K562 (cell line): ENCODE results near the gene ZFAND6. TPM values are rescaled to one million over a fixed set of nuclear protein-coding genes. Genes with fewer than 3 reads are reported as not detected.
A peak's percentile ranks its signal among the peaks of the same experiment; 100 is the strongest.

ENCODE experiments used
- ATAC-seq: fragments of 200-7000 bp; cut with Tn5 transposase; 3 replicates; pipeline ENCODE4 v1.9.1; 2020; ENCODE audit warnings: moderate library complexity
- BruUV-seq: library from RNA; stranded (reverse); fragments of 400-500 nt; replicated peaks from 2 replicates; lab custom pipeline; 2021; lab: Mats Ljungman, UMichigan
- CTCF ChIA-PET: fragments of 300-600 bp; formaldehyde crosslinking; extraction: SDS; loops from one replicate; lab custom pipeline; 2021; ENCODE audit warnings: low intra/inter-chr PET ratio; lab: Yijun Ruan, JAX
- POLR2A ChIA-PET: fragments of 300-600, 350-650 bp; sonication (Branson Sonifier 250); formaldehyde crosslinking; extraction: SDS; loops from one replicate; lab custom pipeline; 2021; ENCODE audit warnings: antibody characterized with exemption, inconsistent platforms; lab: Yijun Ruan, JAX
- DNase-seq, 4 experiments: peaks; one replicate each; pipeline versions ENCODE4 v3.0.0 to v3.0.0-alpha.2; 2011 to 2018; ENCODE audit warnings: low spot score in 3 of 4, mixed read lengths in 3 of 4; ENCODE audit errors: extremely low read depth in 1 of 4
- FAIRE-seq: peaks from 2 replicates; lab custom pipeline; 2011; peaks lifted over from hg19 to GRCh38; lab: Jason Lieb, UNC
- H2AFZ ChIP-seq: 2 replicates; pipeline ENCODE4 v1.6.0; 2011; ENCODE audit warnings: low read depth, low read length, control low read depth, inconsistent platforms
- H3K27ac ChIP-seq: fragments of 200-600 bp; 3 replicates; pipeline ENCODE4 v1.8.0; 2011; ENCODE audit warnings: low read depth, mild to moderate bottlenecking, control low read depth, inconsistent platforms, low read length, moderate library complexity, mixed read lengths; ENCODE audit errors: extremely low read depth
- H3K27me3 ChIP-seq, 2 experiments: fragments of 300-600 bp in 1 of 2; 2 replicates in 1 of 2; 3 replicates in 1 of 2; pipeline versions ENCODE4 v1.6.0 to v1.8.0; 2011; ENCODE audit warnings: inconsistent platforms in 2 of 2, low read length in 2 of 2, mild to moderate bottlenecking in 1 of 2, mixed read lengths in 1 of 2, moderate library complexity in 1 of 2; ENCODE audit not compliant: control insufficient read depth in 2 of 2, insufficient read depth in 2 of 2
- H3K36me3 ChIP-seq: fragments of 300-600 bp; 3 replicates; pipeline ENCODE4 v1.8.0; 2011; ENCODE audit warnings: mild to moderate bottlenecking, low read length, inconsistent platforms; ENCODE audit not compliant: control insufficient read depth, insufficient read depth
- H3K4me1 ChIP-seq, 2 experiments: fragments of 200-600 bp in 1 of 2; replicated peaks in 1 of 2; 2 replicates in 1 of 2; 3 replicates in 1 of 2; pipeline versions ENCODE4 v1.5.1 to v1.8.0; 2011; ENCODE audit warnings: inconsistent platforms in 2 of 2, low read length in 2 of 2, mild to moderate bottlenecking in 1 of 2, mixed read lengths in 1 of 2, moderate library complexity in 1 of 2; ENCODE audit not compliant: control insufficient read depth in 2 of 2, insufficient read depth in 2 of 2
- H3K4me2 ChIP-seq: 2 replicates; pipeline ENCODE4 v1.6.1; 2011; ENCODE audit warnings: low read length, control low read depth, inconsistent platforms, mixed read lengths; ENCODE audit not compliant: insufficient read depth
- H3K4me3 ChIP-seq: fragments of 200-600 bp; sonication (generic), shearing (Covaris generic); 2 replicates; pipeline ENCODE4 v1.5.1; 2016; ENCODE audit warnings: control low read depth, inconsistent platforms
- H3K79me2 ChIP-seq: fragments of 200-600 bp; 3 replicates; pipeline ENCODE4 v1.8.0; 2011; ENCODE audit warnings: low read length, inconsistent platforms; ENCODE audit not compliant: control insufficient read depth, insufficient read depth
- H3K9ac ChIP-seq, 2 experiments: 2 replicates each; pipeline versions ENCODE4 v1.6.0 to v1.6.1; 2011; ENCODE audit warnings: low read depth in 2 of 2, low read length in 2 of 2, control low read depth in 1 of 2, inconsistent platforms in 1 of 2, mild to moderate bottlenecking in 1 of 2, mixed read lengths in 1 of 2; ENCODE audit not compliant: insufficient read depth in 1 of 2
- H3K9me1 ChIP-seq: one replicate; pipeline ENCODE4 v1.6.0; 2011; ENCODE audit warnings: inconsistent platforms, mild to moderate bottlenecking, low read length, moderate library complexity; ENCODE audit not compliant: control insufficient read depth, insufficient read depth
- H3K9me3 ChIP-seq: replicated peaks from 2 replicates; pipeline ENCODE4 v1.5.1; 2011; ENCODE audit warnings: low read depth, low read length, inconsistent platforms; ENCODE audit not compliant: control insufficient read depth, insufficient read depth
- H4K20me1 ChIP-seq: replicated peaks from 2 replicates; pipeline ENCODE4 v1.6.1; 2011; ENCODE audit warnings: low read length, inconsistent platforms, mixed read lengths; ENCODE audit not compliant: control insufficient read depth, insufficient read depth
- FOXP4 ChIP-seq: sonication (generic); formaldehyde crosslinking; IDR thresholded peaks from 2 replicates; pipeline ENCODE4 v1.8.0; 2022; ENCODE audit warnings: mild to moderate bottlenecking, missing genetic modification reagents, borderline replicate concordance
- HDAC8 ChIP-seq: fragments of 450-650 bp; IDR thresholded peaks from 2 replicates; pipeline ENCODE4 v1.6.1; 2016; ENCODE audit warnings: mild to moderate bottlenecking, missing genetic modification characterization, moderate library complexity, missing compliant biosample characterization
- SMARCA4 ChIP-seq: fragments of 450-650 bp; IDR thresholded peaks from 2 replicates; pipeline ENCODE4 v1.6.1; 2016
- TBP ChIP-seq: optimal IDR thresholded peaks from 2 replicates; pipeline ENCODE3; 2011; ENCODE audit warnings: low read depth, low read length, improper control_type of control experiment
- ZNF146 ChIP-seq: IDR thresholded peaks from one replicate; pipeline ENCODE4 v1.6.1; 2018; ENCODE audit warnings: missing compliant biosample characterization; ENCODE audit not compliant: unreplicated experiment
- WGBS: fragments of 100-300 bp; shearing (Covaris generic); methylation state at CpG from one replicate; pipeline ENCODE4 v1.1.6; 2016; ENCODE audit warnings: low coverage, mixed read lengths; ENCODE audit not compliant: insufficient coverage; ENCODE audit errors: missing lambda C conversion rate; 5-methylcytosine and 5-hydroxymethylcytosine counted together
- in situ Hi-C: fragments of 300-500 bp; cut with MboI; formaldehyde crosslinking; loops from 4 replicates; pipeline ENCODE4 v1.15.0; 2018; ENCODE audit warnings: inconsistent platforms, mixed read lengths
- intact Hi-C: fragments of 100-400 bp; cut with micrococcal nuclease; formaldehyde crosslinking; loops from 2 replicates; pipeline ENCODE4 v1.14.2; 2022
- polyA plus RNA-seq, 8 experiments: library from polyadenylated mRNA; depleted of rRNA in 4 of 8; stranded (reverse) in 5 of 8; unstranded in 3 of 8; fragments of >200 nt; fragmentation: Nextera tagmentation in 2 of 8; fragmentation: Illumina TruSeq in 1 of 8; extraction: Ambion mirVana in 2 of 8; extraction: Trizol in 1 of 8; gene quantifications; 2 replicates each; pipeline versions ENCODE4 v1.2.1 to v1.2.3, GENCODE V29; 2011 to 2014; ENCODE audit warnings: inconsistent platforms in 1 of 8, missing spikeins in 1 of 8
- total RNA-seq, 7 experiments: library from RNA; depleted of rRNA in 6 of 7; stranded (reverse); fragments of >200 nt in 6 of 7; fragmentation: Illumina TruSeq in 2 of 7; extraction: Trizol in 2 of 7; gene quantifications; 2 replicates each; pipeline versions ENCODE4 v1.2.1 to v1.2.3, GENCODE V29; 2011 to 2021; ENCODE audit warnings: low replicate concordance in 1 of 7

The ZFAND6 gene
- total and polyA plus RNA-seq, 9 of the 15 experiments (the other 6 are each of a cell fraction or from before 2014, with no cell fraction given), result 53.9 to 206 (median 88.9) TPM

GRCh38 chr15:80020731-80021130 lies 38.7 kb upstream of the ZFAND6 start:
- Histone ChIP-seq H3K4me3 (no peak overlapping the region), H3K27me3 (no peaks in the 10 kb centered on the region), H3K27ac (no peak overlapping the region), H3K9ac (no peak overlapping the region), H3K79me2 (no peaks in the 10 kb centered on the region), H3K36me3 (no peaks in the 10 kb centered on the region), H2AFZ (0 out of 2 replicates have a peak overlapping the region, but pooled peaks have one; percentile 39), H3K9me3 (no peaks in the 10 kb centered on the region), H4K20me1 (no peaks in the 10 kb centered on the region), H3K4me1 (peaks cover 0 to 6% of the 10 kb centered on the region in 2 experiments; a peak in 1 of 5 replicates), H3K4me2 (no peak overlapping the region), H3K9me1 (no peaks in the 10 kb centered on the region)
- in situ Hi-C loops (no loop called here), intact Hi-C loops (no loop called here)
- BruUV-seq, result no TSS peak
- CTCF ChIA-PET, result no interaction called here
- ATAC-seq, result no peak
- WGBS, result 34% methylated on average over 3 of the region's 3 CpGs
- no peak for DNase-seq
- TF ChIP-seq TBP (no peak), ZNF146 (CRISPR knock-in tag) (no peak), FOXP4 (CRISPR knock-in tag) (no peak), HDAC8 (tag) (no peak), SMARCA4 (no peak)
- POLR2A ChIA-PET, result no interaction called here
- no peak for FAIRE-seq
